ENCODE results near the gene CBX4. TPM values are rescaled to one million over a fixed set of nuclear protein-coding genes. Genes with fewer than 3 reads are reported as not detected.

Gene CBX4
- total RNA-seq, 6 experiments from 2014 or later, result 18.2 to 20.2 (median 19.3) TPM

- Mint-ChIP-seq H3K4me3 (peak overlapping the region; percentile 43; the same call in 1 of the 2 replicates), H3K9me3 (no peaks in the 10 kb centered on the region), H3K36me3 (ENCODE audit: low read depth) (0 out of 2 replicates have a peak, but pooled peaks cover 4% of the 10 kb centered on the region), H3K27ac (no peak overlapping the region), H3K27me3 (ENCODE audit: insufficient read depth) (peaks cover 22% of the 10 kb centered on the region), H3K4me1 (ENCODE audit: low read depth) (peaks cover 13% of the 10 kb centered on the region; the same call in 1 of the 2 replicates)
- TF ChIP-seq, protein P1, sequence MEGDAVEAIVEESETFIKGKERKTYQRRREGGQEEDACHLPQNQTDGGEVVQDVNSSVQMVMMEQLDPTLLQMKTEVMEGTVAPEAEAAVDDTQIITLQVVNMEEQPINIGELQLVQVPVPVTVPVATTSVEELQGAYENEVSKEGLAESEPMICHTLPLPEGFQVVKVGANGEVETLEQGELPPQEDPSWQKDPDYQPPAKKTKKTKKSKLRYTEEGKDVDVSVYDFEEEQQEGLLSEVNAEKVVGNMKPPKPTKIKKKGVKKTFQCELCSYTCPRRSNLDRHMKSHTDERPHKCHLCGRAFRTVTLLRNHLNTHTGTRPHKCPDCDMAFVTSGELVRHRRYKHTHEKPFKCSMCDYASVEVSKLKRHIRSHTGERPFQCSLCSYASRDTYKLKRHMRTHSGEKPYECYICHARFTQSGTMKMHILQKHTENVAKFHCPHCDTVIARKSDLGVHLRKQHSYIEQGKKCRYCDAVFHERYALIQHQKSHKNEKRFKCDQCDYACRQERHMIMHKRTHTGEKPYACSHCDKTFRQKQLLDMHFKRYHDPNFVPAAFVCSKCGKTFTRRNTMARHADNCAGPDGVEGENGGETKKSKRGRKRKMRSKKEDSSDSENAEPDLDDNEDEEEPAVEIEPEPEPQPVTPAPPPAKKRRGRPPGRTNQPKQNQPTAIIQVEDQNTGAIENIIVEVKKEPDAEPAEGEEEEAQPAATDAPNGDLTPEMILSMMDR (IDR thresholded peaks at IDR 0.05), result no peak
- no peak for DNase-seq
Observed at GRCh38 chr17:79842656-79843473, 3.6 kb upstream of the CBX4 start.

DNA sequence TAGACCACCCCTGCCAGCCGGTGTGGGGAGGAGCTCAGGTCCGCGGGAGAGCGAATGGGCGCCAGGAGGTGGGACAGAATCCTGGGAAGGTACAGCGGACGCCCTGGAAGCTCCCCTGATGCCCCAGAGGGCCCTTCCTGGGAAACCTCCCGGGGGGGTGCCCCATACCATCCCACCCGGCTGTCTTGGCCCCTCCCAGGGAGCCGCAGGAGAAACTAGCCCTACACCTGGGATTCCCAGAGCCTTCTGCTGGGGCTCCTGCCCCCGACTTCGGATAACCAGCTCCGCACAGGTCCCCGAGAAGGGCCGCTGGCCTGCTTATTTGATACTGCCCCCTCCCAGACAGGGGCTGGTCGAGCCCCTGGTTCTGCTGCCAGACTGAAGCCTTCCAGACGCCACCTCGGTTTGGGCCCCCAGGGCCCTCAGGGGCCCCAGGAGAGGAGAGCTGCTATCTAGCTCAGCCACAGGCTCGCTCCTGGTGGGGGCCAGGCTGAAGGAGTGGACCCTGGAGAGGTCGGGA is 3.0 kb upstream of the CBX4 start:
- Mint-ChIP-seq H3K36me3 (ENCODE audit: low read depth) (0 out of 2 replicates have a peak, but pooled peaks cover 4% of the 10 kb centered on the region), H3K27ac (no peak overlapping the region), H3K27me3 (ENCODE audit: insufficient read depth) (peaks cover 24% of the 10 kb centered on the region), H3K9me3 (no peaks in the 10 kb centered on the region), H3K4me1 (ENCODE audit: low read depth) (peaks cover 13% of the 10 kb centered on the region; the same call in 1 of the 2 replicates), H3K4me3 (no peak overlapping the region)
- TF ChIP-seq, protein P1 (IDR thresholded peaks at IDR 0.05), result no peak
- no peak for DNase-seq

DNA sequence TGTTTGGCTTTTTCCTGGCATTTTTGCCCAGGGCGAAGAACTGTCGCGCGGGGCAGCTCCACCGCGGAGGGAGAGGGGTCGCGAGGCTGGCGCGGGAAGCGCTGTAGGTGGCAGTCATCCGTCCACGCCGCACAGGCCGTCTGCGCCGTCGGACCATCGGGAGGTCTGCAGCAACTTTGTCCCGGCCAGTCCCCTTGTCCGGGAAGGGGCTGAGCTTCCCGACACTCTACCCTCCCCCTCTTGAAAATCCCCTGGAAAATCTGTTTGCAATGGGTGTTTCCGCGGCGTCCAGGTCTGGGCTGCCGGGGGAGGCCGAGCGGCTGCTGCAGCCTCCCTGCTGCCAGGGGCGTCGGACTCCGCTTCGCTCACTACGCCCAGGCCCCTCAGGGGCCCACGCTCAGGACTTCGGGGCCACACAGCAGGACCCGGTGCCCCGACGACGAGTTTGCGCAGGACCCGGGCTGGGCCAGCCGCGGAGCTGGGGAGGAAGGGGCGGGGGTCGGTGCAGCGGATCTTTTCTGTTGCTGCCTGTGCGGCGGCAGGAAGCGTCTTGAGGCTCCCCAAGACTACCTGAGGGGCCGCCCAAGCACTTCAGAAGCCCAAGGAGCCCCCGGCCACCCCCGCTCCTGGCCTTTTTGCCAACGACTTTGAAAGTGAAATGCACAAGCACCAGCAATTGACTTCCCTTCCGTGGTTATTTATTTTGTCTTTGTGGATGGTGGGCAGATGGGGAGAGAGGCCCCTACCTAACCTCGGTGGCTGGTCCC is 2.3 kb upstream of the CBX4 start:
- 0 out of 2 replicates have a peak, but pooled peaks cover 4% of the 10 kb centered on the region for H3K36me3 Mint-ChIP-seq (ENCODE audit: low read depth)
- no peak for DNase-seq
- no peak overlapping the region for H3K4me3 Mint-ChIP-seq
- peaks cover 13% of the 10 kb centered on the region; the same call in 1 of the 2 replicates for H3K4me1 Mint-ChIP-seq (ENCODE audit: low read depth)
- no peaks in the 10 kb centered on the region for H3K9me3 Mint-ChIP-seq
- peaks cover 25% of the 10 kb centered on the region for H3K27me3 Mint-ChIP-seq (ENCODE audit: insufficient read depth)
- H3K27ac Mint-ChIP-seq, result no peak overlapping the region
- TF ChIP-seq, protein P1 (IDR thresholded peaks at IDR 0.05), result no peak

GRCh38 chr17:79840989-79841286 is 1.7 kb upstream of the CBX4 start:
- Mint-ChIP-seq H3K4me3 (no peak overlapping the region), H3K27me3 (ENCODE audit: insufficient read depth) (peaks cover 25% of the 10 kb centered on the region), H3K27ac (no peak overlapping the region), H3K36me3 (ENCODE audit: low read depth) (0 out of 2 replicates have a peak, but pooled peaks cover 4% of the 10 kb centered on the region), H3K9me3 (no peaks in the 10 kb centered on the region), H3K4me1 (ENCODE audit: low read depth) (peaks cover 13% of the 10 kb centered on the region; the same call in 1 of the 2 replicates)
- TF ChIP-seq, protein P1 (IDR thresholded peaks at IDR 0.05), result no peak
- no peak for DNase-seq

- Mint-ChIP-seq H3K36me3 (ENCODE audit: low read depth) (0 out of 2 replicates have a peak, but pooled peaks cover 4% of the 10 kb centered on the region), H3K27me3 (ENCODE audit: insufficient read depth) (peaks cover 25% of the 10 kb centered on the region), H3K4me1 (ENCODE audit: low read depth) (peaks cover 10% of the 10 kb centered on the region; the same call in 1 of the 2 replicates), H3K9me3 (no peaks in the 10 kb centered on the region), H3K27ac (no peak overlapping the region), H3K4me3 (peak overlapping the region; percentile 57; the same call in 1 of the 2 replicates)
- TF ChIP-seq, protein P1 (IDR thresholded peaks at IDR 0.05), result no peak
- no peak for DNase-seq
Observed at GRCh38 chr17:79840269-79840988, 1.2 kb upstream of the CBX4 start.

Measured in HFFc6 (cell line).